Measurements from ENCODE around the gene SMIM7.

The SMIM7 gene

DNA sequence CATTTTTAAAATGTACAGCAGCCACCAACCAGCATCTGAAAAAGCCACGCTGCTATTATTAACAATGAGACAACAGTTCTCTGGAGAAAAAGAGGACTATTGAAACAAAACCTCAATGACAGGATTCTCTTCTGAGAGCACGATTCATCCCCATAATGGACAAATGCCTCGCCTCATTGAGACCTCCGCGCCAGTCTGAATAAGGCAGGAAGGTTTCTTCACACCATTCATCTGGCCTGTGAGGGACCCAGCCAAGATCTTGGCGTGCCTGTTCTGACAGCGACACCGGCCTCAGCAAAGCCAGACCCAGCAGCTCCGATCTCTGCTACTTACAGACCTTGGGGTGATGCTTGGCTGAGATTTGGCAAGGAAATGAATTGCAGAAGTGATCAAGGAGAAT lies 14.8 kb downstream of the SMIM7 start:
- TF ChIP-seq, protein P1, sequence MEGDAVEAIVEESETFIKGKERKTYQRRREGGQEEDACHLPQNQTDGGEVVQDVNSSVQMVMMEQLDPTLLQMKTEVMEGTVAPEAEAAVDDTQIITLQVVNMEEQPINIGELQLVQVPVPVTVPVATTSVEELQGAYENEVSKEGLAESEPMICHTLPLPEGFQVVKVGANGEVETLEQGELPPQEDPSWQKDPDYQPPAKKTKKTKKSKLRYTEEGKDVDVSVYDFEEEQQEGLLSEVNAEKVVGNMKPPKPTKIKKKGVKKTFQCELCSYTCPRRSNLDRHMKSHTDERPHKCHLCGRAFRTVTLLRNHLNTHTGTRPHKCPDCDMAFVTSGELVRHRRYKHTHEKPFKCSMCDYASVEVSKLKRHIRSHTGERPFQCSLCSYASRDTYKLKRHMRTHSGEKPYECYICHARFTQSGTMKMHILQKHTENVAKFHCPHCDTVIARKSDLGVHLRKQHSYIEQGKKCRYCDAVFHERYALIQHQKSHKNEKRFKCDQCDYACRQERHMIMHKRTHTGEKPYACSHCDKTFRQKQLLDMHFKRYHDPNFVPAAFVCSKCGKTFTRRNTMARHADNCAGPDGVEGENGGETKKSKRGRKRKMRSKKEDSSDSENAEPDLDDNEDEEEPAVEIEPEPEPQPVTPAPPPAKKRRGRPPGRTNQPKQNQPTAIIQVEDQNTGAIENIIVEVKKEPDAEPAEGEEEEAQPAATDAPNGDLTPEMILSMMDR (IDR thresholded peaks at IDR 0.05; ENCODE audit: borderline replicate concordance, insufficient read depth, low read depth, low read length): no peak
- H3K4me3 ChIP-seq (ENCODE audit: low read depth, low read length): no peak overlapping the region

DNA sequence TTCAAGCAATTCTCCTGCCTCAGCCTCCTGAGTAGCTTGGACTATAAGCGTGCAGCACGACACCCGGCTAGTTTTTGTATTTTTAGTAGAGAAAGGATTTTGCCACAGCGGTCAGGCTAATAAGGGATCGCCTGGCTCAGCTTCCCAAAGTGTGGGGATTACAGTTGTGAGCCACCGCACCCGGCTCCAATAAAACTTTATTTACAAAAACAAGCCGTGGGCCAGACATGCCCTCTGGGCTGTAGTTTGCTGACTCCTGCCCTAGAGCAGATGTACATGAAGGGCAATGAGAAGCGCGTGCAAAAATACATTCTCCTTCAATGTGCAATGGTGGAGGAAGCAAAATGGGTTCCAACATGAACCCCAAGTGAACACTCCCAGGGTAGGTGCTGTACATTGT lies 18.2 kb downstream of the SMIM7 start:
- TF ChIP-seq, protein P1 (IDR thresholded peaks at IDR 0.05; ENCODE audit: borderline replicate concordance, insufficient read depth, low read depth, low read length): no peak
- no peak overlapping the region for H3K4me3 ChIP-seq (ENCODE audit: low read depth, low read length)

DNA sequence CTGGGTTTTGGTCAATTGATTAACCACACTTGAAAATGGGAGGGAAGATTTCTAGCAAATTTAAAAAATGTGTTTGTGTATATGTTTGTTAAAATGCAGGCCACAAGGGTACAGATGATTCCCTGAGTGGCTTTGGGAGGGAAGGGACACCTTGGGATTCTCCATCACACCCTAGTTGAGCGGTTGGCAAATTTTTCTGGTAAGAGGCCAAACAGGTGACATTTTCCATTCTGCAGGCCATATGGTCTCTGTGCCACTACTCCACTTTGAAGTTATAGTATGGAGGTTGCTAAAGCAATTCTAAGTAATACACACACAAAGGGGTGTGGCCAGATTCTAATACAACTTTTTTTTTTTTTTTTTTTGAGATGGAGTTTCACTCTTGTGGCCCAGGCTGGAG lies 19.0 kb downstream of the SMIM7 start:
- H3K4me3 ChIP-seq (ENCODE audit: low read depth, low read length): no peak overlapping the region
- TF ChIP-seq, protein P1 (IDR thresholded peaks at IDR 0.05; ENCODE audit: borderline replicate concordance, insufficient read depth, low read depth, low read length): no peak

DNA sequence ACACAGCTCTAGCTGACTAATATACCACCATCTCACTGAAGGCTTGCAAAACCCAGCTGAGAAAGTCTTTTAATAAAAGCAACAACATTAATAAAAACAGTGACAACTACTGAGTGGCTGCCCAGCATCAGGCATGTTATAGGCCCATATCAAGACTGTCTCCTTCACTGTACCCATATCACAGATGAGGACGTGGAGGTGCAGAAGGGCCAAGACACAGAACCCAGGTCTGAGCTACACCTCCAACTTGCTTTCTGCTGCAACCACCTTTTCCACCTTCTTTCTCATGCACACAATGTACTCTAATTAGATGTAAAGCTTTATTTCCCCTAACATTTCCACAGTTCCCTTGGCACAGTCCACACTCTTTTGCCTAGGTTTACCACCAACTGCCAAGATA lies 21.3 kb downstream of the SMIM7 start:
- TF ChIP-seq, protein P1 (IDR thresholded peaks at IDR 0.05; ENCODE audit: borderline replicate concordance, insufficient read depth, low read depth, low read length): no peak
- no peak overlapping the region for H3K4me3 ChIP-seq (ENCODE audit: low read depth, low read length)

DNA sequence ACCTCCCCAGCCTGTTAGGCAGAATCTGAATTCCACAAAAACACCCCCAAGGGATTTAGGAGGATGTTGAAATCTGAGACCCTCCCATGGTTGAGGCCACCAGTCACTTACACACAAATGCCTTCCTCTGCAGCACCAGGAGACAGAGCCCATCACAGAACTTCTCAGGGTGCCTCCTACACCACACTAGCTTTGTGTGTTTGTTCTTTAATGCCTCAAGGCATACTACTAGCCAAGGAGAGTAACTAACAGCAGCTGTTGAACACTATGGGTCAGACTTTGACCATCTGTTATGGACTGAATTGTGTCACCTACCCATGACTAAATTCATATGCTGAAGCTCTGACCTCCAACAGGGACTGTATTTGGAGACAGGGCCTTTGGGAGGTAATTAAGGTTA lies 22.4 kb downstream of the SMIM7 start:
- no peak overlapping the region for H3K4me3 ChIP-seq (ENCODE audit: low read depth, low read length)
- TF ChIP-seq, protein P1 (IDR thresholded peaks at IDR 0.05; ENCODE audit: borderline replicate concordance, insufficient read depth, low read depth, low read length): no peak

DNA sequence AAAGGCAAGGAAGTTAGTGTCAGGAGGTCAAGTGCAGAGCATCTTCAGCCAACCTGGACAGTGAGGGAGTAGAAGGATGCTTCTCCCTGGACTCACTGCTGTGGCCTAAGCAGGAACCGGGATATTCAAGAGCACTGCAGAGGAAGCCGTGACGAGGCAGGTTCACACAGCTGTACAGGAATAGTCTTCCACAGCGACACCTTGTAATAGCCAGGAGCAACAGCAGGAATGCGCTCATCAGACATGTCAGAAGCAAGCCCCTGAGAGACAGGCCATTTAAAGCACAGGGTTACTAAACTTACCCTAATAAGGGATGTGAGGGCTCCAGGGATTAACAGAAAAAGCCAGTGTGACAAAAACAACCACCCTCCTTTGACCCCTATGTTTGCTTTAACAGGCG lies 28.5 kb downstream of the SMIM7 start:
- TF ChIP-seq, protein P1 (IDR thresholded peaks at IDR 0.05; ENCODE audit: borderline replicate concordance, insufficient read depth, low read depth, low read length): no peak

DNA sequence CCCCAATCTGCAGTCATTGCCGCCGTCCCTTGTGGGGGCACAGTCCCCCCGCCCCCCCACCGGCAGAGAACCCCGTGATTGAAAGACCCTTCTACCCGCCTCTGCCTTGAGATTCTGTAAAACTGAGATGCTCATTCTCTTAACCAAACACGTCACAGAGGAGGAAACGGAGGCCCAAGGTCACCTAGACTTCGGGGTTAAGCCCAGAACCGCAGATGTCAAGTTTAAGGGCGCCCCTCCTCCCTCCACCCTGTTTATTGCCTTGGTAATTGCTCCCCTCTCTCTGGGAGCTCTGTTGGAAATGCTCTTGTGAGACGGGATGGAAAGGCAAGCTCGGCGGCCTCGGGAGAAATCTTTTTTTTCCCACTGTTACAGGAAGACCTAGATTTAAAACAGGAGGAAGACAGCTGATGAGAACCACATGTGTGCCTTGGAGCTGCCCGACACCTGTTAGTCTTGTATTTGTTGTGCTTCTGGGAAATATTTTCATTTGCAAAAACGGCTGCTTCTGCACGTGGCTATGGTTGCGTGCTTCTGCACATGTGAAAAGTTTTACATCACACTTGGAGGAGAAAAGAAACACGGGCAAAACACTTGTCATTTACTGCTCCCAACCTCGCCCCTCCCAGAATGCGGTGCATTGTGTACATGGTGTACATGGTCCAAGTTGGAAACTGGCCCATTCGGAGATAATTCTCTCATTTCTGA lies 30.8 kb downstream of the SMIM7 start:
- TF ChIP-seq, protein P1 (IDR thresholded peaks at IDR 0.05; ENCODE audit: borderline replicate concordance, insufficient read depth, low read depth, low read length): no peak
- peak overlapping the region; percentile 77 for H3K4me3 ChIP-seq (ENCODE audit: low read depth, low read length)

More for the DNA sequence above, 28.5 kb downstream of the SMIM7 start:
- H3K4me3 ChIP-seq (ENCODE audit: low read depth, low read length): no peak overlapping the region

All from GM12875 (cell line).